GM18861 (cell line): ENCODE data around the gene MAP1LC3A.
A peak's percentile ranks its signal among the peaks of the same experiment; 100 is the strongest.

Experiments used
- ATAC-seq: cut with Tn5 transposase; IDR thresholded peaks from one replicate; pipeline ENCODE4 v1.9.1; 2021; ENCODE audit not compliant: unreplicated experiment

MAP1LC3A gene

DNA sequence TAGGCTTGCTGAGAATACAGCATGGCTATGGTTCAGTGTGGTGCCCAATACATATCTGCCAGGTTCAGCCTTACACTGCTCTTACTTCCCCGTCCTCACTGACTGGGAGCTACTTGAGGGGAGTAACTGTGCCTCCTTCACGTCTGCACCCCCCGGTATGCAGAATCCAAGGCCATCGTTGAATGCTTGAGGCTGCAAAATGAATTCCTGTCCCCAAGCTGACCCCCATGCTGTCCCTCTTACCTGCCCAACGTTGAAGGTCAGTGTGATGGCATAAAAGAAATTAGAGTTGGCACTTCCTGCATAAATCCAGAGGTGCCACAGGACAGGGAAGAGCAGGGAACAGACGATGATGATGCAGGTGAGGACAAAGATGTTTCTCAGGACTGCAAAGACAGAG is 16.3 kb downstream of the MAP1LC3A start:
- ATAC-seq = no peak

DNA sequence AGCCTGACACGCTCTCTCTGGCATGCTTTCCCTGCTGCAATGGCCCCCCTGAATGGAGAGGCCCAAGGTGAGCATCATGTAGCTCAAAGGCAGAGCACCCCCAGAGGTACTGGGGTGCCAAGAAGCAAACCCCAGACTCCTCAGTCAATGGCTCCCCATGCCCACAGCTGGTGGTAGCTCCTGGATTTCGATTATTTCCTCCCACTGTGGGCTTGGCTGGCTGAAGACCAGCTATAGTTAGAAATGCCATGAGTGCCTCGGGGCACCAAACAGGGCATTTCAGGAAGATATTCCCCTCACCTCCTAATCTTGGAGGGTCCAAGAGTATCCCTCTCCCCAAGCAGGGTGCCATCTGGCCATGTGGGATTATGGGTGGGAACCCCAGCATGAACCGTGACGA is 16.8 kb downstream of the MAP1LC3A start:
- ATAC-seq = no peak

DNA sequence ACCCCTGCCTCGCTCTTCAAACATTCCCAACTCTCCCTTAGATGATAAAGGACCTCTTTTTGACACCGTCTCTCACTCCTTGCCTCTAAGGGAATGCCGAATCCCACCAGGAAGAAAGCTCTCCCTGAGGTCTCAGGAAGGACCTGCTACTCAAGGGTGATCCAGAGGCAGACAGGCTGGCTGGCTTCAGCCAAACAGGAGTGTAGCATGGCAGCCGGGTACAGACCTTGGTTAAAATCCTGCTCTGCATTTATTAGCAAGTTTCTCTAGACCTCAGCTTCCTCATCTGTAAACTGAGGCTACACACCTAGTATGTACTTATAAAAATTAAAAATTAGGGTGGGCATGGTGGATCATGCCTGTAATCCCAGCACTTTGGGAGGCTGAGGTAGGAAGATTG is 17.2 kb downstream of the MAP1LC3A start:
- no peak for ATAC-seq

- ATAC-seq = no peak
Measured at GRCh38 chr20:34577061-34577460, 18.5 kb downstream of the MAP1LC3A start.

DNA sequence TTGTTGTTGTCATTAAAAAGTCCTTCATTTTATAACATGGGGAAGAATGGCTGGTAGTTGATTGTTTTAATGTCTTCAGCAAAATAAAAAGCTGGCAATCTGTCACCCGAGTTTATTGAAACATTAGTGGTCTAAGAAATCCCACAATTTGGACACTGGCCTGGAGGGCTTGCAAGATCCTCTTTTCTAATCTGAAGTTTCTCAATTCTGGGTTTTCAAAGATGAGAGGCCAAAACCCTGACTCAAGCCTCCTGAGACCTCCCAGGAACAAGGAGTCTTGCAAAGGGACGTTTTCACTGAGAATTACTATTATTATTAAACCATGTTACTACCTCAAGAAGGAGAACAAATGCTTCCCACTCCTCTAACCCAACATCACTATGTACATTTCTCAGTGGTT is 19.5 kb downstream of the MAP1LC3A start:
- no peak for ATAC-seq

DNA sequence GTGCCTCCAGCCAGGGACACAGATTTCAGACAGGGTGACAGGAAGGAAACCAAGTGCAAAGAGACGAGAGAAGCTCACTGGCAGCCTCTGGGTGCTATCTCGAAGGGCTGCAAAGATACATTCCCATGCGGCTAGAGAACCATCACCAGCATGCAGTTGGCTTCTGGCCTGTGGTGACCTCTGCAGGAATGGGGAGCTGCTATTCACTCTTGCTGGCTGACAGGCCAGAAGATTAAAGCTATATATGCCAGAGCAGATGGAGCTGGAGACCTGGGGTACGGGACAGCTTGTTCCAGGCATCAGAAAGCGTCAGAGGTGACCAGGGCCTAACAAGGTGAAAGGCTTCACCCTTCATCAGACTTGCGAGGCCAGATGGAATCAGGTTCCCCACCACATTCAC is 20.0 kb downstream of the MAP1LC3A start:
- no peak for ATAC-seq

- ATAC-seq = no peak
Measured at GRCh38 chr20:34579191-34579978, 20.9 kb downstream of the MAP1LC3A start.

DNA sequence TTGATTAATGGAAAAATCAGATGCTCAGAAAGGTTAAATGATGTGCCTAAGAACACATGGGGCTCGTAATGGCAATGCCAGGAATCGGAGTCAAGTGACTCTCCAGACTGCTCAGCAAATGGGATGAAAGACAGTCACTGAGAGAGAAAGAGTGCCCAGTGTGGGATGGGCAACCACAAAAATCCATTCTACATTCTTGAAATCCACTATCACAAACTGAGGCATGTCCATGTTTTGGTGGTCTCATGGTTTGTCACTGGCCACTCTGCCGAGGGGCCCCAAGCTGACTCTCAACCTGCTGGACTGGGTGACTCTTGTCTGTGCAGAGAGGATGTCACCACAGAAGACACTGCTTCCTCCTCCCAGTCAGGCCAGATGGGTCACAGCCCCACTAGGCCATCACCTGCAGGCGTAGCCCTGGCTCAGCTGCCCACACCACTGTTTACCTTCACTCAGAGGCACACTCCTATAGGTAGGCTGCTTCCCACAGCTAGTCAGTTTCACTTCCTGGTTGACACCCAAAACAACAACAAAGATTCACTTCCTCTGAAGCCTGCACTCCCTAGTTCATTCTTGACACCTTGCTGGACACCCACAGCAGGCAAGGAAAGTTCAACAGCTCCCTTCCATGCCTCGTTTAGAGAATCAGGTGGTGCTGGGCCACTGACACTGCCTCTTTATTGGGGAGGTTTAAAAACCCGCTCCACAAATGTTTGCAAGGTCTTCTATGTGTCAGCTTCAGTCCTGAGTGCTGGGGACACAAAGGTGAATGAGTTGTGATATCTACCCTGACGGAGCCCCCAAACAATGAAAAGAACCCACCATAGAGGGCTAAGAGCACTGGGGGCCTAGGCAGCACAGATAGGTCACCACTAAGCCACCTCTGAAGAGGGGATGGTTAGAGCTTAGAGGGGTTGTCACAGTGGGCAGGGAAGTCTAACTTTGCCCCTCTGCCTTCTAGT is 21.7 kb downstream of the MAP1LC3A start:
- no peak for ATAC-seq

DNA sequence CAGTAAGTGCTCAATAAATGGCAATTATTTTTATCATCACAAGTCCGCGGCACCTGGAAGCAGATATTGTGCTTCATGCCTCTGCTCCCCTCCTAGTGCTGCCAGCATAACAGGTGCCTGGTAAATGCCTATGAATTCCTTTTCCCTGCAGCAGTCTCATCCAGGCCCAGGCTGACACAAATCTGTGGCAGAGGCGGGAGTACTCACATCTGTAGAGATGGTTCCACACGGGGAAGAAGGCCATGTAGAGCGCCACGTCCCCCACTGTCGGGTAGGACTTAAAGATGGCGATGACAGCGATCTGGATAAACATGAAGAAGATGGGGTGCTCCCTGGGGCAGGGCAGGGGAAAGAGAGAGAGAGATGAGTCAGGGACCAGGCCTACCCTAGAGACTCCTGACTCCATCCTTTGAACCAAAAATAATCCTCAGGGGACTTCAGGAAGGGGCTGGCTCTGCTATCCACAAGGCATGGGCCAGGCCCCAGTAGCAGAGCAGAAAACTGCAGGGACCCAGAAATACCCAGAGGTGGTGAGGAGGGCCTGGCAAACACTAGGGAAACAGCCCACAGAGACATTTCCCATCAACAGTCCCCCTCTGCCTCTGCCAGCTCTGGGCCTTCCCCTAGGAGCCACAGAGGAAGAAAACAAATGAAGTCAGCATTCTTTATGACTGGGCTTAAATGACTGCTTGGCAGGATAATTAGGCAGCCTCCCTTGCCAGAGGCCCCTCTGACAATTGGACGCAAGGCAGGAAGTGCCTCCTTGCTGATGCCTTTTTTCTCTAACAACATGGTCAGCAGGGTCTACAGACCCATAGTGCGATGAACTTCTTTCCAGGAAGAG is 23.0 kb downstream of the MAP1LC3A start:
- peak; percentile 42 for ATAC-seq

- no peak for ATAC-seq
Measured at GRCh38 chr20:34582221-34582620, 23.7 kb downstream of the MAP1LC3A start.

GRCh38 chr20:34582911-34583310 is 24.4 kb downstream of the MAP1LC3A start:
- ATAC-seq = no peak

GRCh38 chr20:34583544-34583943 is 25.0 kb downstream of the MAP1LC3A start:
- ATAC-seq = no peak

GRCh38 chr20:34585019-34585418 is 26.5 kb downstream of the MAP1LC3A start:
- no peak for ATAC-seq

- ATAC-seq = no peak
Measured at GRCh38 chr20:34586488-34587163, 28.1 kb downstream of the MAP1LC3A start.

DNA sequence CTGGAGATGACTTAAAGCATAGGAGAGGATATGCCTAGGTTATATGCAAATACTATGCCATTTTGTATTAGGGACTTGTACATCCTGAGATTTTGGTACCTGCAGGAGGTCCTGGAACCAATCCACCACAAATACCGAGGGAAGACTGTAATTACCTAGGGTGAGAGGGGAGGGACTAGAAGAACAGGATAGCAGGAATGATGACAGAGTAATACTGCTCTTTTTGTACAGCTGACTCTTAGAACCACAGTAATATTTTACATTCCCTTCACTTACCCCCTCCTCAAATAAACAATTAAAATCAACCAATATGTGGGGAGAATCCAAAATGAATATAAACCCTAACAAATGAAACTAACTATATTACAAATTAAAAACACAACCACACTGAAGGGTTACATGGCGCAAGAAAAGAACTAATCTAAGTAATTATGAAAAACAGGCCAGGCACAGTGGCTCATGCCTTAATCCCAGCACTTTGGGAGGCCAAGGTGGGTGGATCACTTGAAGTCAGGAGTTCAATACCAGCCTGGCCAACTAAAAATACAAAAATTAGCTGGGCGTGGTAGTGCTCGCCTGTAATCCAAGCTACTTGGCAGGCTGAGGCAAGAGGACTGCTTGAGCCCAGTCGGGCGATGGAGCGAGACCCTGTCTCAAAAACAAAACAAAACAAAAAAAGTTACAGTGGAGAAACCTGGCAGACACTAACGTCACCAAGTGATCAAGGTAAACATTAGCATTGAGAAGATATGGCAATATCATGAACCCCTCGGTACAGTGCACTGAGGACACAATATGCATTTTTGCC is 37.1 kb downstream of the MAP1LC3A start:
- ATAC-seq = no peak

GRCh38 chr20:34600892-34601653 is 42.6 kb downstream of the MAP1LC3A start:
- no peak for ATAC-seq

GRCh38 chr20:34604980-34605788 is 46.7 kb downstream of the MAP1LC3A start:
- no peak for ATAC-seq

DNA sequence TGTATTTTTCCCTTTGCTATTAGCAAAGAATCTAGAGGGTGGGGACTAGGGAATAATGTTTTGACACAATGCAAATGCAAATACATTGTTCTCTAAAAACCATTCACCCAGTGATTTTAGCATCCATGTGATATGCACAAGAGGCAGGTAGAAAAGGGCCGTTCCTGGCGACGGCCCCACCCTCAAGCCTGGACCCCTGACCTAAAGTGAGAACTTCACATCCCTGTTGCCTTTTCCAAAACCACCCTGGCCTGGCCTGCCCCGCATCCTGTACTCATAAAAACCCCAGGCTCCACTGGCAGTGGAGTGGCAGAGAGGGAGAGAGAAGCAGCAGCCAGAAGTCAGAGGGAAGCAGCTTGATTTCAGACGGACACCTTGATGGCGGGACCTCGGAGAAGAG is 48.5 kb downstream of the MAP1LC3A start:
- no peak for ATAC-seq
